HG03558 (cell line): Measurements from ENCODE around the gene PROM1.

Source experiments
- ATAC-seq: cut with Tn5 transposase; IDR thresholded peaks from one replicate; pipeline ENCODE4 v1.9.1; 2021; ENCODE audit warnings: moderate number of reproducible peaks; ENCODE audit not compliant: unreplicated experiment; ENCODE audit errors: extremely low read depth

PROM1 gene

GRCh38 chr4:16000708-16001483 lies 82.9 kb downstream of the PROM1 start:
- ATAC-seq = no peak

DNA sequence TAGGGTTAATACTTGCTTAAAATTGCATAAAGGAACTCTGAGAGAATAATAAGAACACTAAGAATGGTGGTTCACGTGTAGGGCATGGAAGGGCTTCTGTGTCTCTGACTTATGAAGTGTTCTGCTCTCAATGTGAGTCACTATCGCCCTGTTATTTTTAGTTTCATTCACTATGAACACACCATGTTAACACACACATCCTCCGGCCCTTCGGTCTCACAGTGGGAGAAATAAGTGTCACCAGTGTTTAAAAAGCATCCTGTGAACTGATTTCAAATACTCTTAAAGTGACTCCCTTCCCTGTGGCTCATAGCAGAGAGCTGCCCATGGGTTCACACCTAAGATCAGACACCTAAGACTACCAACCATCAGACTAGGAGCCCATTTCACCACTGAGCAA lies 87.0 kb downstream of the PROM1 start:
- no peak for ATAC-seq

GRCh38 chr4:15995826-15996225 lies 88.0 kb downstream of the PROM1 start:
- no peak for ATAC-seq

DNA sequence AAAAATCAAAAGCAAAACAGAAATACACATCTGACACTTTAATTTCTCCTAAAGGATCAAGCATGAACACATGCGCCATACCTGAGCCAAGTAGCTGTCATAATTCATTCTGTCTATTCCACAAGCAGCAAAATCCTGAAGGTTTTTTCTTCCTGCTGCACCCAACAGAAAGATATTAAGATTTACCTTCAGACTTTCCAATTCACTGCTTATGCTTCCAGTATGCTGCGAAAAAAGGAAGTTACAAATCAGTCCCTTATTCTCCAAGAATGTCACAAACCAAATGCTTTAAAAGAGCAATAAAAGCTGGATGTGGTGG lies 91.7 kb downstream of the PROM1 start:
- no peak for ATAC-seq

GRCh38 chr4:15990570-15991285 lies 93.1 kb downstream of the PROM1 start:
- no peak for ATAC-seq

DNA sequence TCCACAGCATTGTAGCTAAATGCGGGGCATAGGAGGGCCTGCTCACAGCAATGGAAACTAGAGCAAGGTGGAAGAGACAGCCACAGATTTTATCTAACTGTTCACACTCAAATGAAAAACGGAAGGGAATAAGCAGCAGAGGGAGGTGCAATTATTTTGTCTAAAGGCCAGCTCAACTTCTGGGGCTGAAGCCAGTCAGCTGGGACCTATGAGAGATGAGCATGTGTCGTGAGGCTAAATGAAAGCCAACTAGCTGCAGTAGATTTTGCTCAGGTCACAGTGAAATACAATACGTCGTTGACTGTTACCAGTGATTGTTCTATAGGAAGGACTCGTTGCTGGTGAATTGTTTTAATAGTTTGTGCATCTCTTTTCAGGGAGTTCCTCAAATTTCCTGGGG lies 94.4 kb downstream of the PROM1 start:
- no peak for ATAC-seq

- ATAC-seq = no peak
These were observed 95.6 kb downstream of the PROM1 start for GRCh38 chr4:15988222-15988621.

DNA sequence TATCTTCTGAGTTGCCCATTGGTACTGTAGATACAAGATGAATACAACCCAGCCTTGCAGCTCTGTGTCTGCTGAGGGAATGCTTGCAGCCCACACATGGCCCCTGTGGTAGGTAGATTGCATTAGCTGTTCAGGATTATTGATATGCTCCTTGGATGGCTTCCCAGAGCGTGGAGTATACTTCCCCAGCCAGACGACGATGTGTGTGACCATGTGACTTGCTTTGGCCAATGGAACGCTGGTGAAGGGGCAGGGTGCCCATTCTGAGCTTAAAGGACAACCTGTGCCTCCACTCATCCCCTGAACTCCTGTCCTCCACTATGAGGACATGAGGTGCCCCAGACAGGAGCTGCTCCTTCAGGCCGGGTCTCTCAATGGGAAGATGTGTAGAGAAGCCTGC lies 96.9 kb downstream of the PROM1 start:
- no peak for ATAC-seq

DNA sequence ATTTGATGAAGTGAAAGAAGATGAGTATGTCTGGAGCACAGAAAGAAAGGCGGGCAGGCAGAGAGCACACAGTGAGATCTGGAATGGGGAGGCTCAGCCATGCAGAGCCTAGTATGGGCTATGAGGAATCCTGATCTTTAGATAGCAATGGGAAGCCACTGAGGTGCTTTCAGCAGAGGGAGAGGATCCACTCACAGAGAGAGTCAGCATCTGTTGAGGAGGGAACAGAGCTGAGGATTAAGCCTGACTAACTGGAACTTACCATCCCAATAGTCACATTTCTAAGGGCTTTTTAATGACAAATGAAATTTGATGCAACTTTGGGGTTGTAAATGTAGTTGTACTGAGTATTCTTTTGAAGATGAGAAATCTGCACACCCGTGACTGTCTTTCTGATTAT lies 100.2 kb downstream of the PROM1 start:
- ATAC-seq = no peak

- ATAC-seq = no peak
These were observed 100.8 kb downstream of the PROM1 start for GRCh38 chr4:15982842-15983524.

- ATAC-seq = no peak
These were observed 107.1 kb downstream of the PROM1 start for GRCh38 chr4:15976456-15977447.

DNA sequence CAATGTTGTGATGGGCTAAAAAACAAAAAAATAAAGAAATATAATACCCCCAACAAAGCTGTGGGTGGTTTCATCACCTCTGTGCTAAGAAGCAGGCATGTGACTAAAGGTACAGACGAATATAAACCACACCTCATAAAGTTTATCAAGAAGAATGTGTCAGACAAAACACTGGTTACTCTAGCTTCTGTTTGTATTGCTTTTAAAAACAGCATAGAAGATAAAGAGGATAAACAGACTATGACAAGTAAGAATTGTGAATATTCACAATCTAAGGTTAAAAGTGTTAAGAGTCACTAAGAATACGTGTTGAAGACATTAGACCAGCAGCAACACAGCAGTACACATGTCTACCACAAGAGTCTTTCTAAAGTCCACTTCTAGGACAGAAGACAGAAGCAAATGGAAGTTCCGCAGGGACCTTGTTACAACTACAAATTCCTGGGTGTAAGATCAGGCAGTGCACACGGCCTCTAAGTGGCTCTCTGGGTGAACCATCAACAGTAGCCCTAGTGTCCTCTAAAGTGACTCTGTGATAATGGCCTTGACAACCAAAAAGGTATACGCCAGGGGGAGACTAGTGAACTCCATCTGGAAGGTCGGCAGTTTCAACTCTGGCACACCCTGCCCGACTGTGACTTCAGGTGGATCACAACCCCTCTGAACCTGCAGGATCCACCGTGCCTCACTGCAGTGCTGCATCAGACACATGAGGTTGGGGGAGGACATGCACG lies 112.6 kb downstream of the PROM1 start:
- no peak for ATAC-seq

- ATAC-seq = no peak
These were observed 115.1 kb downstream of the PROM1 start for GRCh38 chr4:15968551-15969300.

DNA sequence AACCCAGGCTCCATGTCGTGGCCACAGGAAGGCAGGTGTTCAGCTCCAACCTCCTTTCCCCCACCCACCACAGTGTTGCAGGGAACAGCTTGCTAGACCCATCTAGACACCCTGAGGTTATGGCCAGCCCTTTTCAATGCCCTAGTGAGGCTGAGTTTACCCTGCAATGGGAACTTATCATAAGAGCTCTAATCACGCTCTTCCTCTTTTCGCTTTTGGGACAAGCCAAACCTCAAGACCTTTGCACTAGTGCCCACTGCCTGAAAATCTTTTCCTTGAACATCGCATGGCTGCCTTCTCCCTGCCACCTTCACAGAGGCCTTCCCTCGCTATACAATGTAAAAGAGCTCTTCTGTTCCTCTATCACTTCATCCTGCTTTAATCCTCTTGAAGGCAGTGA lies 118.5 kb downstream of the PROM1 start:
- ATAC-seq = no peak

- no peak for ATAC-seq
These were observed 119.7 kb downstream of the PROM1 start for GRCh38 chr4:15964159-15964558.

- ATAC-seq = peak; percentile 81
These were observed 120.2 kb downstream of the PROM1 start for GRCh38 chr4:15963576-15963975.

- ATAC-seq = no peak
These were observed 120.8 kb downstream of the PROM1 start, which contains the start of gene FGFBP2 for GRCh38 chr4:15963001-15963451. TSS of gene FGFBP2 (minus strand) at chr4:15963175. CDS start at chr4:15963129, 46 bp downstream.

DNA sequence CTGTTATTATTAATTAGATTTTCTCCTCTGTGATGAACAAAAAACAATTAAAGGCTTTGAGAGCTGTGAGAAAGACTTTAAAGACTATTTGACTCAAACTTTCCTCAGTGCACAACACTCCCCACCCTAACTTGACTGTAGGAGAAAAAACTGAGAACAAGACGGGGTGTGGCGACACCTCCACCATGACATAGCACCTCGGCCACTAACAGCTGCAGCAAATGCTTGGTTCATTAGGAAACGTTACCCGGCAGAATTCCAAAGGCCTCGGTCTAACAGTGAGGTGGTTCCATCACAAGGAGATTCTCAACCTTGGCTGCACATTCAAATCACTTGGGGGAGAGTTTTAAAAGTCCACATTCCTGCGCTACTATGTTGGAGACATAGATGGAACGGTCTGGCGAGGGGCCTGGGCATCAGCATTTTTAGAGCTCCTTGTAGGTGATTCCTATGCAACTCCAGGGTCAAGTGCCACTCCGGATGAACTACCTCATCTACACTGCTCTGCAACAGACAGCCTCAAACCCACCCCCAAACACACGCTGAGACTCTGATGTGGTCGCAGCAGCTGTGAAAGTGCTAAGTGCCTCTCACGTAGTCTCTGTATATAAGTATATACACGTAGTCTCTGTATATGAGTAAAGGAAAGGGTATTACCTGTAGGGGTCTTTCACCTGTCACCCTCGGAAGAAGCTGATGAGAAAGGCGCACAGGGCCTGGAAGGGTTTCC lies 121.9 kb downstream of the PROM1 start:
- ATAC-seq = no peak
